Prostate gland (tissue), 2 donors: ENCODE data around the gene PGM1. TPM values are rescaled to one million over a fixed set of nuclear protein-coding genes. Genes with fewer than 3 reads are reported as not detected.

ENCODE experiments used
- DNase-seq: peaks from one replicate; pipeline ENCODE4 v3.0.0-alpha.2; 2019; ENCODE audit warnings: low spot score
- H3K27ac ChIP-seq, 2 donors: fragments of 200-600 bp; sonication (generic); 2 replicates each; pipeline ENCODE4 v1.5.1; 2017 to 2019
- H3K27me3 ChIP-seq: fragments of 200-600 bp; sonication (generic); replicated peaks from 2 replicates; pipeline ENCODE4 v1.5.1; 2019; ENCODE audit not compliant: insufficient read depth
- H3K36me3 ChIP-seq, 2 donors: fragments of 200-600 bp; sonication (generic); 1 replicate in 1 of 2; 2 replicates in 1 of 2; pipeline versions ENCODE4 v1.5.1 to v1.8.1; 2017 to 2019
- H3K4me1 ChIP-seq: fragments of 200-600 bp; sonication (generic); replicated peaks from 2 replicates; pipeline ENCODE4 v1.5.1; 2019
- H3K4me3 ChIP-seq, 2 donors: fragments of 200-600 bp; sonication (generic); 2 replicates each; pipeline ENCODE4 v1.5.1; 2017 to 2019
- H3K9me3 ChIP-seq: fragments of 200-600 bp; sonication (generic); 2 replicates; pipeline ENCODE4 v1.5.1; 2017
- POLR2A ChIP-seq: fragments of 450-650 bp; IDR thresholded peaks from one replicate; pipeline ENCODE4 v1.6.1; 2016; ENCODE audit warnings: antibody characterized with exemption, mild to moderate bottlenecking
- POLR2AphosphoS5 ChIP-seq: sonication (generic); formaldehyde crosslinking; IDR thresholded peaks from one replicate; pipeline ENCODE4 v1.6.1; 2017; ENCODE audit warnings: antibody characterized with exemption
- WGBS: methylation state at CpG from one replicate; pipeline ENCODE4 v1.1.5; 2018; 5-methylcytosine and 5-hydroxymethylcytosine counted together
- intact Hi-C: fragments of 100-400 bp; cut with DNase I; formaldehyde crosslinking; loops from one replicate; pipeline ENCODE4 v1.14.2; 2022
- total RNA-seq, 2 donors: library from RNA; depleted of rRNA; stranded (reverse); fragments of >200 nt; gene quantifications; one replicate each; pipeline ENCODE4 v1.1.0, GENCODE V29; 2016
- TF ChIP-seq, protein P1 (sequence below), 4 experiments: fragments of 200-600 bp in 2 of 4; fragments of 450-650 bp in 2 of 4; sonication (generic) in 2 of 4; IDR thresholded peaks; 1 replicate in 3 of 4; 2 replicates in 1 of 4; pipeline ENCODE4 v1.5.1; 2016 to 2019; ENCODE audit warnings: antibody characterized with exemption in 4 of 4, mild to moderate bottlenecking in 2 of 4, moderate library complexity in 2 of 4

The PGM1 gene
- total RNA-seq, 2 donors from 2014 or later = 49.5 to 54.7 TPM

DNA sequence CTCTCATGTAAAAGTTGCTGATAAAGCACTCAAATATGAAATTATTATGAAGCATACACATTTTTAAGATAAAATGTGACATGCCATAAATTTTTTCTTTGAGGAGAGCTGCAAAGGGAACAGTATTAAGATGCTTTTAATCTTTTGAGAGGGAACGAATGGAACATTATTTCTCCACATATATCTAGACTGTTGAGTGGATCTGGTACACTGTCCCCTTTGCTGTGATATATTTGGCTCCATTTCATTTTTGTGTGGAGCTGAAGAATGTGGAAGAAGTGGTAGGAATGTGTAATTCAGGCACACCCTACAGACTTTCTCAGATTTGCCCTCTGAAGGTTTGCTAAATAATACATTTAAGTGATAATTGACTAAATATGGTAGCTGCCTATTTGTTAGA, 31.7 kb downstream of the PGM1 start:
- Histone ChIP-seq H3K36me3 (no peaks in the 10 kb centered on the region), H3K4me1 (no peaks in the 10 kb centered on the region), H3K27me3 (no peaks in the 10 kb centered on the region), H3K27ac (no peak overlapping the region), H3K9me3 (no peaks in the 10 kb centered on the region), H3K4me3 (no peak overlapping the region)
- intact Hi-C loops = no loop called here
- TF ChIP-seq, protein P1, sequence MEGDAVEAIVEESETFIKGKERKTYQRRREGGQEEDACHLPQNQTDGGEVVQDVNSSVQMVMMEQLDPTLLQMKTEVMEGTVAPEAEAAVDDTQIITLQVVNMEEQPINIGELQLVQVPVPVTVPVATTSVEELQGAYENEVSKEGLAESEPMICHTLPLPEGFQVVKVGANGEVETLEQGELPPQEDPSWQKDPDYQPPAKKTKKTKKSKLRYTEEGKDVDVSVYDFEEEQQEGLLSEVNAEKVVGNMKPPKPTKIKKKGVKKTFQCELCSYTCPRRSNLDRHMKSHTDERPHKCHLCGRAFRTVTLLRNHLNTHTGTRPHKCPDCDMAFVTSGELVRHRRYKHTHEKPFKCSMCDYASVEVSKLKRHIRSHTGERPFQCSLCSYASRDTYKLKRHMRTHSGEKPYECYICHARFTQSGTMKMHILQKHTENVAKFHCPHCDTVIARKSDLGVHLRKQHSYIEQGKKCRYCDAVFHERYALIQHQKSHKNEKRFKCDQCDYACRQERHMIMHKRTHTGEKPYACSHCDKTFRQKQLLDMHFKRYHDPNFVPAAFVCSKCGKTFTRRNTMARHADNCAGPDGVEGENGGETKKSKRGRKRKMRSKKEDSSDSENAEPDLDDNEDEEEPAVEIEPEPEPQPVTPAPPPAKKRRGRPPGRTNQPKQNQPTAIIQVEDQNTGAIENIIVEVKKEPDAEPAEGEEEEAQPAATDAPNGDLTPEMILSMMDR (IDR thresholded peaks at IDR 0.05) = no peak
- TF ChIP-seq POLR2A (no peak), POLR2AphosphoS5 (no peak)
- DNase-seq = no peak
- WGBS = 85% methylated on average over 1 of the region's 1 CpG

- H3K27me3 ChIP-seq = no peaks in the 10 kb centered on the region
- no peak overlapping the region for H3K4me3 ChIP-seq
- no peak overlapping the region for H3K27ac ChIP-seq
- intact Hi-C loops = no loop called here
- H3K9me3 ChIP-seq = no peaks in the 10 kb centered on the region
- 92% methylated on average over 2 of the region's 2 CpGs for WGBS
- peaks cover 0 to 3% of the 10 kb centered on the region in 2 donors for H3K36me3 ChIP-seq
- DNase-seq = no peak
- no peak for TF ChIP-seq POLR2A
- TF ChIP-seq POLR2AphosphoS5 = no peak
- TF ChIP-seq, protein P1 (IDR thresholded peaks at IDR 0.05) = no peak
- no peaks in the 10 kb centered on the region for H3K4me1 ChIP-seq
These were observed 33.0 kb downstream of the PGM1 start for GRCh38 chr1:63626222-63626621.

DNA sequence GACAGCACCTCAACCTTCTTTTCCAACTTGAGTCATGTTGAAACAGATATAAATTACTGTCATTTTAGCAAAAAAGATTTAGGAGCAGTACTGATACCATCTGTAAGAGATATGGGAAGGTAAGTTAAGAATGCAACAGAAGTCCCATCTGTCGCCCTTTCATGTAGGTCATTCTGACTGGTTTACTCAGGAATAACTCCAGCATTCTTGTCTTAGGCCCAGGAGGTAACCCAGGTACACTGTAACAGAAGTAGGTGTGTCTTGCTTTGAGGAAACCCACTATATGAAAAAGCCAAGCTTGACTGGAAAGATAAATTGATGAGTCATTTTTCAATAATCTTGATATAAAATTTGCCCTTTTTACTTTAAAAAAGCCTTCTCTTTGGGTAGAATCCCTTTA, 35.4 kb downstream of the PGM1 start:
- WGBS = 67% methylated on average over 1 of the region's 1 CpG
- Histone ChIP-seq H3K4me3 (no peak overlapping the region), H3K9me3 (no peaks in the 10 kb centered on the region), H3K36me3 (peaks cover 0 to 3% of the 10 kb centered on the region in 2 donors), H3K27ac (no peak overlapping the region), H3K27me3 (no peaks in the 10 kb centered on the region), H3K4me1 (no peaks in the 10 kb centered on the region)
- DNase-seq = no peak
- no peak for TF ChIP-seq POLR2AphosphoS5
- TF ChIP-seq, protein P1 (IDR thresholded peaks at IDR 0.05) = no peak
- TF ChIP-seq POLR2A = no peak
- intact Hi-C loops = no loop called here

- Histone ChIP-seq H3K9me3 (no peaks in the 10 kb centered on the region), H3K27ac (no peak overlapping the region), H3K4me1 (no peaks in the 10 kb centered on the region), H3K27me3 (no peaks in the 10 kb centered on the region), H3K4me3 (no peak overlapping the region), H3K36me3 (peaks cover 0 to 3% of the 10 kb centered on the region in 2 donors)
- WGBS = 67% methylated on average over 4 of the region's 4 CpGs
- no peak for TF ChIP-seq POLR2A
- TF ChIP-seq, protein P1 (IDR thresholded peaks at IDR 0.05) = no peak
- TF ChIP-seq POLR2AphosphoS5 = no peak
- DNase-seq = no peak
- intact Hi-C loops = no loop called here
These were observed 37.0 kb downstream of the PGM1 start for GRCh38 chr1:63630238-63630637.

DNA sequence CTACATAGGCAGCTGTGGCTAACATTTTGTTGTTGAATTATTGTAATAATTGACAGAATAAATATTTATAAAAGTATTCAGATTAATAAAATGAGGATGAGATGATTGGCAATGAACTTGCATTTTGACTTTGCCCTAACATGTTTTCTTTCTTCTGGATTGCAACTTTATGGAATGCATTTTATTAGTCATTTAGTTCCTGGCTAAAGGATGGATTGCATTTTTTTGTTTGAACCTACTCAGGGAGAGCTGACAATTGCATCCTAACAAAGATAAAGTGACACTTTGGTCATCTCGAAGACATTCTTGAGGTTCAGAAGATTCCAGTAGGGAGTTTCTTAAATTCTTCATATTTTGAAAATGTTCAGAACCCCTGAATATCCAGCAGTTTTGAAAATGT, 37.5 kb downstream of the PGM1 start:
- Histone ChIP-seq H3K36me3 (peaks cover 0 to 3% of the 10 kb centered on the region in 2 donors), H3K27ac (no peak overlapping the region), H3K9me3 (no peaks in the 10 kb centered on the region), H3K4me1 (no peaks in the 10 kb centered on the region), H3K27me3 (no peaks in the 10 kb centered on the region), H3K4me3 (no peak overlapping the region)
- WGBS = 47% methylated on average over 1 of the region's 1 CpG
- intact Hi-C loops = no loop called here
- DNase-seq = no peak
- TF ChIP-seq POLR2AphosphoS5 = no peak
- TF ChIP-seq, protein P1 (IDR thresholded peaks at IDR 0.05) = no peak
- no peak for TF ChIP-seq POLR2A
